ENCODE data around the gene RLF.

GRCh38 chr1:40114400-40114799 is 46.8 kb upstream of the RLF start:
- no peak for TF ChIP-seq EP300 (IDR thresholded peaks at IDR 0.05)
- TF ChIP-seq POLR2A (IDR thresholded peaks at IDR 0.05; ENCODE audit: low read depth): no peak
- TF ChIP-seq CTCF (IDR thresholded peaks at IDR 0.05): no peak
